Ovary (tissue), 3 donors: Measurements from ENCODE around the gene HDAC1.

Source experiments
- CTCF ChIP-seq, 3 donors: fragments of 450-650 bp in 2 of 3; fragments of 200-600 bp in 1 of 3; IDR thresholded peaks; one replicate each; pipeline versions ENCODE4 v1.5.1 to v1.8.0; 2016 to 2022; ENCODE audit warnings: antibody characterized with exemption in 3 of 3, mild to moderate bottlenecking in 1 of 3
- POLR2A ChIP-seq: fragments of 450-650 bp; IDR thresholded peaks from one replicate; pipeline ENCODE4 v1.6.1; 2017; ENCODE audit warnings: antibody characterized with exemption, mild to moderate bottlenecking, moderate library complexity
- donor health status: DM: no; HTN: no; CAD: no.

DNA sequence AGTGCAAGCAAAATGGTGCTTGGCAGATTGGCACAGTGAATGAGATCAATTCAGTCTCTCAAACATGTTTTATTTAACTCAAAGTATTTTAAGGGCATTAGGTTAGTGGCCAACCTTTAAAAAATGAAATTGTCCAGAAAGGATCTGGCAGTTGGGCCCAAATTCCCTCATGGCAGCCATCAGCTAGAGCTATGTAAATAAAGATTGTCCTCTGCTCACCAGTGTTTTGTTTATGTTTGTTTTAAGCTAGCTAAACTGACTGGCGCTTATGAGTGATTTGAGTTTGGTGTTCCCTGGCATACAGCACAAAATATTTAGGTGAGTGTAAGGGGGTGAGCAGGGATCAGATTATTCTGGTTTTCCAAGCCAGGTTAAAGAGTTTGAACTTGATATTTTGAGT lies 18.1 kb downstream of the HDAC1 start:
- TF ChIP-seq CTCF (IDR thresholded peaks at IDR 0.05) (no peak), POLR2A (no peak)
